Naive thymus-derived CD8-positive, alpha-beta T cell (primary cell): ENCODE data around the gene SLC52A1. TPM values are rescaled to one million over a fixed set of nuclear protein-coding genes. Genes with fewer than 3 reads are reported as not detected.
A peak's percentile ranks its signal among the peaks of the same experiment; 100 is the strongest.

Experiments
- ATAC-seq, 2 donors: fragments of 150-1000 bp; cut with Tn5 transposase in 1 of 2; sonication (Bioruptor Pico), chemical (Tn5 transposase) in 1 of 2; 1 replicate in 1 of 2; 2 replicates in 1 of 2; pipeline ENCODE4 v1.10.0; 2021; ENCODE audit warnings: mild to moderate bottlenecking in 2 of 2, moderate library complexity in 2 of 2
- POLR2A ChIA-PET: fragments of 350-600 bp; sonication (Branson Sonifier 250); formaldehyde crosslinking; loops from one replicate; lab custom pipeline; 2021; ENCODE audit warnings: antibody characterized with exemption; lab: Charles Lee
- DNase-seq, 10 donors: peaks; one replicate each; pipeline versions ENCODE4 v3.0.0 to v3.0.0-alpha.2; 2020 to 2022
- H3K27ac Mint-ChIP-seq, 10 donors: one replicate each; pipeline ENCODE4 v1.8.0; 2020 to 2022; ENCODE audit warnings: mild to moderate bottlenecking in 10 of 10, mixed read lengths in 10 of 10, moderate library complexity in 4 of 10, inconsistent platforms in 1 of 10
- H3K27me3 Mint-ChIP-seq, 5 donors: one replicate each; pipeline ENCODE4 v1.8.0; 2021 to 2022; ENCODE audit warnings: mixed read lengths in 5 of 5
- H3K36me3 Mint-ChIP-seq, 3 donors: one replicate each; pipeline ENCODE4 v1.8.0; 2020 to 2022; ENCODE audit warnings: mixed read lengths in 3 of 3, mild to moderate bottlenecking in 2 of 3, inconsistent platforms in 1 of 3
- H3K4me1 Mint-ChIP-seq, 4 donors: one replicate each; pipeline ENCODE4 v1.8.0; 2021 to 2022; ENCODE audit warnings: mixed read lengths in 4 of 4
- H3K4me3 Mint-ChIP-seq, 10 donors: one replicate each; pipeline ENCODE4 v1.8.0; 2020 to 2022; ENCODE audit warnings: mild to moderate bottlenecking in 10 of 10, mixed read lengths in 10 of 10, moderate library complexity in 6 of 10, inconsistent platforms in 1 of 10
- H3K9me3 Mint-ChIP-seq, 9 donors: one replicate each; pipeline ENCODE4 v1.8.0; 2020 to 2022; ENCODE audit warnings: mixed read lengths in 9 of 9, mild to moderate bottlenecking in 3 of 9, inconsistent platforms in 1 of 9, moderate library complexity in 1 of 9
- polyA plus RNA-seq, 3 donors: library from polyadenylated mRNA; unstranded; fragments of 300-500 nt; fragmentation: Illumina TruSeq; gene quantifications; one replicate each; pipeline ENCODE4 v1.2.3, GENCODE V29; 2021
- total RNA-seq, 8 experiments: library from RNA in 2 of 8; stranded (reverse) in 2 of 8; gene quantifications; one replicate each; pipeline ENCODE4 v1.2.3 and lab custom pipeline; 2021 to 2026

SLC52A1 gene
- total and polyA plus RNA-seq, 5 experiments from 2014 or later, result 0.25 TPM; not detected in 4

- H3K27me3 Mint-ChIP-seq, result no peaks in the 10 kb centered on the region
- POLR2A ChIA-PET, result interaction anchor here (0.8 kb wide), 1 partner anchor 14 kb away, joined by 4 read pairs; the partner anchor contains the start of gene CAMTA2
- H3K4me3 Mint-ChIP-seq, result no peak overlapping the region
- DNase-seq (no peak), ATAC-seq (no peak)
- no peak overlapping the region for H3K27ac Mint-ChIP-seq
- H3K4me1 Mint-ChIP-seq, result peaks cover 10 to 22% (median 16%) of the 10 kb centered on the region in 4 donors
- peaks cover 11 to 53% (median 17%) of the 10 kb centered on the region in 3 donors for H3K36me3 Mint-ChIP-seq
- H3K9me3 Mint-ChIP-seq, result no peaks in the 10 kb centered on the region
Observed at GRCh38 chr17:5002121-5002788, 33.0 kb downstream of the SLC52A1 start.

GRCh38 chr17:5000237-5000639 is 35.0 kb downstream of the SLC52A1 start:
- no peak for ATAC-seq
- POLR2A ChIA-PET, result no interaction called here
- H3K9me3 Mint-ChIP-seq, result no peaks in the 10 kb centered on the region
- peak overlapping the region in 2 of 10 donors; percentile 18 to 61 for H3K4me3 Mint-ChIP-seq
- no peaks in the 10 kb centered on the region for H3K27me3 Mint-ChIP-seq
- H3K27ac Mint-ChIP-seq, result peak overlapping the region in 3 of 10 donors; percentile 14 to 87 (median 44)
- H3K4me1 Mint-ChIP-seq, result peaks cover 17 to 29% (median 19%) of the 10 kb centered on the region in 4 donors
- peaks cover 8 to 41% (median 13%) of the 10 kb centered on the region in 3 donors for H3K36me3 Mint-ChIP-seq
- DNase-seq, result no peak

- Mint-ChIP-seq H3K9me3 (no peaks in the 10 kb centered on the region), H3K27me3 (no peaks in the 10 kb centered on the region), H3K4me3 (peak overlapping the region; percentile 53 to 89 (median 80)), H3K27ac (peak overlapping the region in 9 of 10 donors; percentile 6 to 87 (median 73)), H3K36me3 (peaks cover 5 to 34% (median 11%) of the 10 kb centered on the region in 3 donors), H3K4me1 (peaks cover 17 to 29% (median 20%) of the 10 kb centered on the region in 4 donors)
- DNase-seq (no peak), ATAC-seq (no peak)
- POLR2A ChIA-PET, result interaction anchor here (3.2 kb wide), 1 partner anchor 52 kb away, joined by 21 read pairs; the partner anchor contains the start of gene PFN1
Observed at GRCh38 chr17:4999430-5000093, 35.7 kb downstream of the SLC52A1 start.

- H3K27ac Mint-ChIP-seq, result peak overlapping the region in 9 of 10 donors; percentile 17 to 87 (median 79)
- ATAC-seq (peak in 1 of 2 donors; percentile 30), DNase-seq (peak in 2 of 10 donors; percentile 9 to 12)
- H3K27me3 Mint-ChIP-seq, result no peaks in the 10 kb centered on the region
- H3K4me3 Mint-ChIP-seq, result peak overlapping the region; percentile 70 to 89 (median 80)
- H3K36me3 Mint-ChIP-seq, result peaks cover 2 to 27% (median 5%) of the 10 kb centered on the region in 3 donors
- peaks cover 17 to 29% (median 20%) of the 10 kb centered on the region in 4 donors for H3K4me1 Mint-ChIP-seq
- H3K9me3 Mint-ChIP-seq, result no peaks in the 10 kb centered on the region
- POLR2A ChIA-PET, result interaction anchor here (0.7 to 3.2 kb wide), 6 partner anchors 10 to 51 kb away, joined by 3 to 26 read pairs (median 12); partner anchors contain the start of genes CAMTA2, PFN1 and SPAG7
Observed at GRCh38 chr17:4998732-4999429, 36.3 kb downstream of the SLC52A1 start.

- Mint-ChIP-seq H3K27ac (peak overlapping the region in 4 of 10 donors; percentile 46 to 87 (median 79)), H3K36me3 (peaks cover 0 to 20% (median 5%) of the 10 kb centered on the region in 3 donors), H3K27me3 (no peaks in the 10 kb centered on the region), H3K4me1 (peaks cover 17 to 29% (median 20%) of the 10 kb centered on the region in 4 donors), H3K4me3 (peak overlapping the region; percentile 70 to 89 (median 80)), H3K9me3 (no peaks in the 10 kb centered on the region)
- ATAC-seq (peak in 1 of 2 donors; percentile 3), DNase-seq (peak in 1 of 10 donors; percentile 7)
- POLR2A ChIA-PET, result interaction anchor here (0.6 to 3.2 kb wide), 17 partner anchors 9 to 290 kb away, joined by 3 to 26 read pairs (median 4); partner anchors contain the start of genes C17orf107, CAMTA2, PFN1 and RNF167
Observed at GRCh38 chr17:4998027-4998731, 37.0 kb downstream of the SLC52A1 start.

GRCh38 chr17:4997302-4998026 is 37.8 kb downstream of the SLC52A1 start, which contains the start of the genes INCA1 and KIF1C:
Gene INCA1 (minus strand): TSS chr17:4997522. CDS start chr17:4994437, 3,085 bp downstream.
Gene KIF1C (plus strand): TSS chr17:4997950. CDS start chr17:5000247, 2,297 bp downstream.
- Mint-ChIP-seq H3K4me1 (peaks cover 17 to 29% (median 20%) of the 10 kb centered on the region in 4 donors), H3K9me3 (no peaks in the 10 kb centered on the region), H3K36me3 (peaks cover 0 to 13% (median 0%) of the 10 kb centered on the region in 3 donors), H3K4me3 (peak within 1 kb of the TSS; percentile 76 to 91 (median 84)), H3K27me3 (no peaks in the 10 kb centered on the region), H3K27ac (peak within 1 kb of the TSS; percentile 66 to 95 (median 86))
- peak; percentile 82 to 96 (median 90) for DNase-seq
- peak; percentile 91 to 95 for ATAC-seq
- POLR2A ChIA-PET, result interaction anchor here (0.8 to 3.2 kb wide), 15 partner anchors 9 to 289 kb away, joined by 3 to 26 read pairs (median 4); partner anchors contain the start of genes C17orf107, CAMTA2, PFN1 and RNF167

GRCh38 chr17:4994081-4994595 is 41.1 kb downstream of the SLC52A1 start:
- H3K27ac Mint-ChIP-seq, result no peak overlapping the region
- H3K4me3 Mint-ChIP-seq, result no peak overlapping the region
- no peak for ATAC-seq
- DNase-seq, result no peak
- H3K9me3 Mint-ChIP-seq, result no peaks in the 10 kb centered on the region
- no peaks in the 10 kb centered on the region for H3K27me3 Mint-ChIP-seq
- no peaks in the 10 kb centered on the region for H3K36me3 Mint-ChIP-seq
- POLR2A ChIA-PET, result interaction anchor here (0.6 to 1.6 kb wide), 2 partner anchors 26 to 664 kb away, joined by 3 to 6 read pairs; partner anchors contain the start of gene SPAG7
- peaks cover 20 to 28% (median 22%) of the 10 kb centered on the region in 4 donors for H3K4me1 Mint-ChIP-seq

GRCh38 chr17:4987767-4988567 is 47.3 kb downstream of the SLC52A1 start:
- DNase-seq, result peak in 2 of 10 donors; percentile 10
- peak; percentile 21 to 25 for ATAC-seq
- Mint-ChIP-seq H3K27ac (peak overlapping the region; percentile 85 to 97 (median 95)), H3K36me3 (peaks cover 0 to 19% (median 0%) of the 10 kb centered on the region in 3 donors), H3K4me1 (peaks cover 30 to 49% (median 40%) of the 10 kb centered on the region in 4 donors), H3K4me3 (peak overlapping the region; percentile 83 to 97 (median 91)), H3K9me3 (no peaks in the 10 kb centered on the region), H3K27me3 (no peaks in the 10 kb centered on the region)
- POLR2A ChIA-PET, result interaction anchor here (0.6 to 5.7 kb wide), 15 partner anchors 10 to 198 kb away, joined by 3 to 42 read pairs (median 4); partner anchors contain the start of genes C17orf107, CHRNE, INCA1 and KIF1C

- POLR2A ChIA-PET, result interaction anchor here (0.6 to 5.7 kb wide), 18 partner anchors 8 to 197 kb away, joined by 3 to 42 read pairs (median 4); partner anchors contain the start of genes CHRNE, INCA1, KIF1C and PFN1
- DNase-seq (peak; percentile 81 to 93 (median 84)), ATAC-seq (peak; percentile 89)
- Mint-ChIP-seq H3K27ac (peak within 1 kb of the TSS; percentile 85 to 97 (median 95)), H3K4me1 (peaks cover 30 to 49% (median 42%) of the 10 kb centered on the region in 4 donors), H3K27me3 (no peaks in the 10 kb centered on the region), H3K9me3 (no peaks in the 10 kb centered on the region), H3K36me3 (peaks cover 0 to 27% (median 0%) of the 10 kb centered on the region in 3 donors), H3K4me3 (peak within 1 kb of the TSS; percentile 83 to 97 (median 91))
Observed at GRCh38 chr17:4986951-4987766, 48.1 kb downstream of the SLC52A1 start, which contains the start of gene CAMTA2. Gene CAMTA2 (minus strand): TSS chr17:4987675. CDS start chr17:4986222, 1,453 bp downstream.
